ENCODE data around the gene FAM240B. TPM values are rescaled to one million over a fixed set of nuclear protein-coding genes. Genes with fewer than 3 reads are reported as not detected.

The FAM240B gene
- total and polyA plus RNA-seq, 2 of the 13 experiments (the other 11 are each of a cell fraction or from before 2014, with no cell fraction given): not detected

GRCh38 chr9:38652044-38652443 is 67.9 kb downstream of the FAM240B start:
- TF ChIP-seq PHF5A (CRISPR knock-in tag; IDR thresholded peaks at IDR 0.05; ENCODE audit: low read depth, unreplicated experiment): no peak
- no peak for TF ChIP-seq KDM5A (IDR thresholded peaks at IDR 0.05; ENCODE audit: borderline replicate concordance, low read length)
- TF ChIP-seq ZNF329 (CRISPR knock-in tag; IDR thresholded peaks at IDR 0.05; ENCODE audit: low read depth): no peak
- TF ChIP-seq ZNF788 (CRISPR knock-in tag; IDR thresholded peaks at IDR 0.05; ENCODE audit: borderline replicate concordance): no peak
- TF ChIP-seq ZNF260 (CRISPR knock-in tag; IDR thresholded peaks at IDR 0.05; ENCODE audit: borderline replicate concordance, low read depth): no peak
- TF ChIP-seq JUND (CRISPR knock-in tag; IDR thresholded peaks at IDR 0.05): no peak
- TF ChIP-seq ZNF776 (CRISPR knock-in tag; IDR thresholded peaks at IDR 0.05): no peak
- TF ChIP-seq ZNF703 (CRISPR knock-in tag; IDR thresholded peaks at IDR 0.05; ENCODE audit: borderline replicate concordance): no peak
- TF ChIP-seq PRDM4 (CRISPR knock-in tag; IDR thresholded peaks at IDR 0.05; ENCODE audit: borderline replicate concordance): no peak
- no peak for TF ChIP-seq KAT7 (CRISPR knock-in tag; IDR thresholded peaks at IDR 0.05; ENCODE audit: borderline replicate concordance)
- no peak for TF ChIP-seq PHF20 (CRISPR knock-in tag; IDR thresholded peaks at IDR 0.05)
- TF ChIP-seq SMAD1 (CRISPR knock-in tag; IDR thresholded peaks at IDR 0.05; ENCODE audit: borderline replicate concordance, low read depth): no peak
- TF ChIP-seq ERF (CRISPR knock-in tag; IDR thresholded peaks at IDR 0.05): no peak
- TF ChIP-seq ZNF607 (CRISPR knock-in tag; IDR thresholded peaks at IDR 0.05; ENCODE audit: borderline replicate concordance): no peak
- no peak for ATAC-seq
- H3K4me1 ChIP-seq (ENCODE audit: insufficient read depth, low read length): no peaks in the 10 kb centered on the region
- no peak for FAIRE-seq
- POLR2A ChIA-PET: no interaction called here
- no peak overlapping the region for H3K4me3 ChIP-seq (replicated peaks in 1 of 3; ENCODE audit: insufficient read depth in 1 of 3, low read depth in 2 of 3, low read length in 3 of 3)
- peaks cover 2 to 31% of the 10 kb centered on the region in 2 experiments; a peak in 3 of 5 replicates for H3K27me3 ChIP-seq (ENCODE audit: control insufficient read depth in 1 of 2, insufficient read depth in 2 of 2, low read length in 2 of 2)
- no peak overlapping the region for H3K4me2 ChIP-seq (ENCODE audit: low read depth, low read length)
- H3K36me3 ChIP-seq (replicated peaks in 1 of 2; ENCODE audit: control insufficient read depth in 1 of 2, insufficient read depth in 2 of 2, low read length in 2 of 2): no peaks in the 10 kb centered on the region
- intact Hi-C loops (cut with micrococcal nuclease; ENCODE audit: unreplicated experiment) (no loop called here), in situ Hi-C loops (cut with HindIII; ENCODE audit: extremely low pct_ligation_motif_present, low pct_unique_long_range_greater_than_20kb) (no loop called here)
- H4K20me1 ChIP-seq (ENCODE audit: insufficient read depth, low read length): no peaks in the 10 kb centered on the region
- no peaks in the 10 kb centered on the region for H3K79me2 ChIP-seq (ENCODE audit: insufficient read depth, low read length)
- BruUV-seq (replicated peaks): no TSS peak
- DNase-seq (ENCODE audit: low spot score): no peak
- CTCF ChIA-PET (ENCODE audit: low intra/inter-chr PET ratio, low total read pairs): no interaction called here
- no peak overlapping the region for H3K9ac ChIP-seq (ENCODE audit: insufficient read depth, low read depth, low read length)
- 0% methylated on average over 2 of the region's 2 CpGs for WGBS (ENCODE audit: low lambda C conversion rate)
- no peaks in the 10 kb centered on the region for H3K9me3 ChIP-seq (ENCODE audit: low read length)
- H3K27ac ChIP-seq (ENCODE audit: extremely low read length, insufficient read depth, low read length): no peak overlapping the region
- H2AFZ ChIP-seq (ENCODE audit: low read length): no peak overlapping the region
